Activated CD8-positive, alpha-beta memory T cell treated with anti-CD3 and anti-CD28 coated beads for 36 hours (primary cell): Measurements from ENCODE around the gene RSPH3. TPM values are rescaled to one million over a fixed set of nuclear protein-coding genes. Genes with fewer than 3 reads are reported as not detected.
"Not testable (repeated sequence)": the region's sequence is repeated elsewhere in the genome, so short reads cannot be mapped to it uniquely, and the experiment has no call there.

Experiments
- CTCF ChIA-PET: fragments of 350-600 bp; sonication (Branson Sonifier 250); formaldehyde crosslinking; loops from one replicate; lab custom pipeline; 2021; ENCODE audit warnings: antibody characterized with exemption; lab: Charles Lee
- POLR2A ChIA-PET: fragments of 350-600 bp; sonication (Branson Sonifier 250); formaldehyde crosslinking; loops from one replicate; lab custom pipeline; 2021; ENCODE audit warnings: antibody characterized with exemption; lab: Charles Lee
- total RNA-seq, 2 experiments: library from RNA; stranded (reverse); gene quantifications; one replicate each; pipeline ENCODE4 v1.2.3, GENCODE V29; 2021

RSPH3 gene
- total RNA-seq, 2 experiments from 2014 or later = 4.2 to 4.5 TPM

DNA sequence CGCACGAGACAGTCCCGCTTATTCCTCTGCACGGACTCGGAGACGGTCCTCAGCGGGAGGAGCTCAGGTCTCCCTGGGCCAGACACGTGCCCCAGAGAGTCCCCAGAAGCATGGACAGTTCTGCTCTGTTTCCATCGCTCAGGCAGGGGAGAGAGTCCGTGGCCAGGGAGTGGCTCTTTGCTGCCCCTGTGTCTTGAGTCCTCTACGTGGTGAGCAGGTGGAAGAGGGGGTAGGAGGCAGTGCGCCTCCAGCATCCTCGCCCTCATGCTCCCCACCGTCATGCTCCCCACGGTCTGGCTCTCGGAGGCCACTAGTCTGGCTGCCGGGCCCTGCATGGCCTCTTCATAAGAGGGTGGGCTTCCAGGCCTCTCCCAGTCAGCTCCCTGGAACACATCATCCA lies 35.9 kb upstream of the RSPH3 start:
- ChIA-PET POLR2A (interaction anchor here (0.6 to 1.8 kb wide), 4 partner anchors 18 to 746 kb away, joined by 3 to 6 read pairs (median 3); no protein-coding TSS in a partner anchor), CTCF (interaction anchor here (0.8 to 1.6 kb wide), 4 partner anchors 58 to 99 kb away, joined by 3 to 6 read pairs (median 3); no protein-coding TSS in a partner anchor)

DNA sequence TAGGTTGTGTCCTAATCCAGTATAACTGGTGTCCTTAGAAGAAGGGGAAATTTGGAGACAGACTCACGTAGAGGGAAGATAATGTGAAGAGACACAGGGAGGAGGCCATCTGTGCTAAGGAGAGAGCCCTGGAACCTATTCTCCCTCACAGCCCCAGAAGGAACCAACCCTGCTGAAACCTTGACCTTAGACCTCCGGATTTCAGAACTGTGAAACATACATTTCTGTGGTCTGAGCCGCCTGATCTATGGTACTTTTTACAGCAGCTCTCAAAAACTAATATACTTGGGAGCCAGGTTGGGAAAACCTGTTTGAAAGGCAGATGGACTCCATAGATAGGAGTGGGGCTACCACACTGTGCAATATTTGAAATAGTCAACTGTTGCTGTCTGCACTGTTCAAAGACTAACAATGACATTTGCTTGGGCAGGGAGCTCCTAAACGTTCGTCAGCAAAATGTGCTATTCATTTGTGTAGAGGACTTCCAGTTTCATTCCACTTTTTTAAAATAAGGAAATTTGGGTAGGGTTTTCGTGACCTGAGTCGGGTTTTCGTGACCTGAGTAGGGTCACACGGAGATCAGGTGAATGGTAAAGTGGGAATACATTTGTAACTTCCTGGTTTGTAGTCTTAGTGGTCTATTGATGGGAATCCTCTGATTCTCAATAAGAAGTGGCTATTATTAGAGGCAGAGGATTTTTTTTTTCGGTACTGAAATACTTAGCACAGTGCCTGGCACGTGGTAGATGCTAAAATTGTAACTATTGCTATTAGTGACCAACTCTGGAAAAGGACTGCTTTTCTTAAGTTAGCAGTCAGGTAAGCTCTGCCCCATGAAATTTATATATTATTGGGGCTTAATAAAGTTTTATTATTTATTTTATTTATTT lies 33.4 kb upstream of the RSPH3 start:
- ChIA-PET CTCF (interaction anchor here (0.8 to 2.6 kb wide), 7 partner anchors 12 to 76 kb away, joined by 3 to 8 read pairs (median 3); no protein-coding TSS in a partner anchor), POLR2A (interaction anchor here (0.6 to 1.6 kb wide), 2 partner anchors 16 to 65 kb away, joined by 3 to 5 read pairs; no protein-coding TSS in a partner anchor)

DNA sequence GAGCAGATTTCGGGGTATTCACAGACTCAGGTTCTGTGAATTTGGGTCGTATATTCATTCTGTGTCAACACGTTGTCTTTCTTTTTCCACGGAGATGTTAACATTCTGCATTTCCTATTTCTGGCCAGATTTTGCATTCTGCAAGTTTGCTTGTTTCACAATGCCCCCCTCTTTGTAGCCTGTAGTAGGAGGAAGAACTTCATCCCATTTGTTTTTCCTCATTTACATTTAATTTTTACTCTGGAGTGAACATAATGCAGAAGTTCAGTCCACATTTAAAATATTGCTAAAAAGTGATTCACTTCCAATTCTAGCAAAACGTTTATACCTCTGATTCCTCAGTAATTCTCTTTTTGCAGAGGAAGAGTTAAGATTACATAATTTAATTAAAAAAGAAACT lies 31.8 kb upstream of the RSPH3 start:
- ChIA-PET CTCF (interaction anchor here (1.0 to 2.6 kb wide), 3 partner anchors 14 to 78 kb away, joined by 3 to 8 read pairs (median 3); no protein-coding TSS in a partner anchor), POLR2A (no interaction called here)

DNA sequence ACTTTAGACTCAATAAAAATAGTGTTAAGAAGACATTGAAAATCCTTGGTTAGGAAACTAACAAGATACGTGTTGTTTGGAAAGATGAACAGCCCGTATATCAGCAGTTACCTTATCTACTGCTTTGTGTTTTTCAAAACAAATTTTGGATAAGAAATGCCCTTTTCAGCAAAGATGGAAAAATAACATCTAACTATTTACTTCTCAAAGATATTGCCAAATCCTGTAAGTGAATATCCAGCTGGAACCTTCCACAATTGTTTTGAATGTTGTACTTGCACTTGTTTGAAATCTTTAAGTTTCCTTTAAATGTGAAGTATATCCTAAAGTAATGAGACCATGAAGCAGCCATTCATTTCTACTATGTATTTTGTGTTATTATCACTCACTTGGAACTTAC lies 30.2 kb upstream of the RSPH3 start:
- ChIA-PET CTCF (no interaction called here), POLR2A (no interaction called here)

DNA sequence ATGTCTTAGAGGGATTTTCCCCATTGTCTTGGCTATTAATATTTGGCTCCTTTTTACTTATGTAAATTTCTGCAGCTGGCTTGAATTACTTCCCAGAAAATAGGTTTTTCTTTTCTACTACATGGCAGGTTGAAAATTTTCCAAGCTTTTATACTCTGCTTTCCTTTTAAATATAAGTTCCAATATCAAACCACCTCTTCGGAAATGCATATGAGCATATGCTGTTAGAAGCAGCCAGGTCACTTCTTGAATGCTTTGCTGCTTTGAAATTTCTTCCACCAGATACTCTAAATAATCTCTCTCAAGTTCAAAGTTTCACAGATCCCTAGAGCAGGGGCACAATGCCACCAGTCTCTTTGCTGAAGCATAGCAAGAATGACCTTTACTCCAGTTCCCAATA lies 25.2 kb upstream of the RSPH3 start:
- CTCF ChIA-PET, POLR2A ChIA-PET: not testable (repeated sequence)

DNA sequence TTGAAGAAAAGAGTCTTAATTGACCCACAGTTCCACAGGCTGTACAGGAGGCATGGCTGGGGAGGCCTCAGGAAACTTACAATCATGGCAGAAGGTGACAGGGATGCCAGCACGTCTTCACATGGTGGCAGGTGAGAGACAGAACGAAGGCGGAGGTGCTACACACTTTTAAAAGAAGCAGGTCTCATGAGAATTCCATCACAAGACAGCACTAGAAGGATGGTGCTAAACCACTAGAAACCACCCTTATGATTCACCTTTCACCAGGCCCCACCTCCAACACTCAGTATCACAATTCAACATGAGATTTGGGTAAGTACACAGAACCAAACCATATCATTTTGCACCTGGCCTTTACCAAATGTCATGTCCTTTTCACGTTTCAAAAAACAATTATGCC lies 23.9 kb upstream of the RSPH3 start:
- POLR2A ChIA-PET = no interaction called here
- CTCF ChIA-PET = no interaction called here

DNA sequence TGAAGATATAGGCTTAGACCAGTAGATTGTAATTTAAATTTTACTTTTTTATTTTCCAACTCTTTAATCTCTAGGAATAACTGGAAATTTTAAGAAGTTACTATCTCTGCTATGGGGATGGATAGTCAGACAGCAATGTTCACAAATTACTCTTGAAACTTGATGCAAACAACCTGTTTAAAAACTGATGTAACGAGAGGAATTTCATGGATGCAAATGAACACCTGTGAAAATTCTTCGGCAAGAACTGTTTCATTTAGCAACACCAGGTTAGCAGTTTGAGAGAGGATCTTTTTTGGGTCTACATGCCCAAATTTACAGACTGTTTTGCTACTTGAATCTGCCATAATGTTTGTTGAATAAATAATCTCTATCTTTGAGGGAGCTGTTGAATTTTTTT lies 20.0 kb upstream of the RSPH3 start:
- POLR2A ChIA-PET = no interaction called here
- CTCF ChIA-PET = interaction anchor here (1.6 to 3.2 kb wide), 3 partner anchors 19 to 114 kb away, joined by 5 to 17 read pairs (median 10); no protein-coding TSS in a partner anchor

DNA sequence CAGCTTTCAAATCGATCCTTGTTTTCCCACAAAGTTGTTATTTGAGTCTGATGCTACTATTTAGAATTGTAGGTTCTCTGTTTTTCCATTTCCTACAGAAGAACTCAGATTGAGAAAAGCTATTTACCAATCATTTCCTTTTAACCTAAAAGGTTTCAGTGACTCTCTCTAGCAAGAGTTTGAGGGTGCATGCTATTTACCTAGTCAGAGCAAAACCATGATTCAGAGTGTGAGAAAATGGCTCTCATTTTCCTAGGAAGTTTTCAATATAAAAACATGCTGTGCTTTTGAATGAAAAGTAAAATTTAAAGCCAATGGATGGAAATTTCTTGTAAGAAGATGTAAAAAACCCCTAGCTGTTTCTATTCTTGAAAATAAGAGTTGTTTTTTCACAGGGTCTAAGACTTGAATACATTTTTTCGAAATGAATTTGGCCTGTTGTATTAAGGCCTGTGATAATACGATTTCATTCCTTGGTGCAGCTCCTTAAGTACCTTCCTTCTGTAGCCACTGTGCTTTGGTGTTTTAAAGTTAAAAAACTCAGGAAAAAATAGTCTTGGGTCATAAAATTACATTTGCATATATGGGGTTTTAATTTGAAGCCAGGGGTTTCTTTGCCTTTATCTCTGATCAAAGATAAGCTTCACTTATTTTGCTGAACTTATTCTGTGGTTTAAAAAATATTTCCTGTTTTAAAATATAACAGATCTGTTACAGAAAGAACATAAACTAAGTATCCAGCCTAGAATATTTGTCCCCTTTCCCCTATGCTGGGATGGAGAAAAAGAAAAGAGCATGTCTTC lies 18.0 kb upstream of the RSPH3 start:
- CTCF ChIA-PET = interaction anchor here (0.7 to 3.2 kb wide), 13 partner anchors 9 to 117 kb away, joined by 3 to 17 read pairs (median 3); partner anchors contain the start of gene TAGAP
- POLR2A ChIA-PET = interaction anchor here (0.7 to 1.9 kb wide), 6 partner anchors 16 to 26 kb away, joined by 3 to 13 read pairs (median 4); no protein-coding TSS in a partner anchor

DNA sequence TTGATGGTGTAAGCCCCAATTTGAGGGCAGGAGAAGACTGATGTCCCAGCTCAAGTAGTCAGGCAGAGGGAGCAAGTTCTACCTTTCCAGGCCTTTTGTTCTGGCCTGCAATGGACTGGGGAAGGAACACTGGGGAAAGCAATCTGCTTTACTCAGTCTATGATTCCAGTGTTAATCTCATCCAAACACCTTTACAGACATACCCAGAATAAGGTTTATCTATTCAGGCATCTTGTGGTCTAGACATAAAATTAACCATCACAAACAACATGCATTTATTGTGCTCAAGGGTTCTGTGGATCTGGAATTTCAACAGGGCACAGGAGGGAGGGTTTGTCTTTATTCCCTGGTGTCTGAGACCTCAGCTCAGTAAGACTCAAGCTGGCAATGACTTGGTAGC lies 14.4 kb upstream of the RSPH3 start:
- ChIA-PET CTCF (interaction anchor here (1.5 to 1.9 kb wide), 2 partner anchors 90 to 96 kb away, joined by 5 to 9 read pairs; no protein-coding TSS in a partner anchor), POLR2A (no interaction called here)

DNA sequence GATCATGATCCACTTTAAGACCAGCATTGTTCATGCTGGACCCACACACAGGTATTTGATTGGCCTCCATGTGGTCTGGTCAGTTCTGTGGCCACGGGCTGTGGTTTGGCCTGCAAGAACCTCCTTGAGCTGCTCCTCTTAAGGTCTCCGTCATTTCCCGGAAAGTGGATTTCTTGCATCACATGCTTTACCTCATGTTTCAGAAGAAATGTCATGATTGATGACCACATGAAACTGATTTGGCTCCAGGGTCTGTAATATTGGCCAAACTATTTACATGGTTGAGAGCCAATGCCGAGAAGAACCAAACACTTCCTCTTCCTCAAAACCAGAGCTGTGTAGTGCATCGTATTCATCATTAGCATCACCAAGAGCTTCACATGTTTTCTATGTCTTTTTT lies 13.2 kb upstream of the RSPH3 start:
- ChIA-PET CTCF (interaction anchor here (0.7 to 1.9 kb wide), 8 partner anchors 13 to 364 kb away, joined by 3 to 9 read pairs (median 4); partner anchors contain the start of gene RSPH3), POLR2A (interaction anchor here (0.6 to 0.7 kb wide), 3 partner anchors 25 to 320 kb away, joined by 4 to 6 read pairs (median 6); no protein-coding TSS in a partner anchor)

DNA sequence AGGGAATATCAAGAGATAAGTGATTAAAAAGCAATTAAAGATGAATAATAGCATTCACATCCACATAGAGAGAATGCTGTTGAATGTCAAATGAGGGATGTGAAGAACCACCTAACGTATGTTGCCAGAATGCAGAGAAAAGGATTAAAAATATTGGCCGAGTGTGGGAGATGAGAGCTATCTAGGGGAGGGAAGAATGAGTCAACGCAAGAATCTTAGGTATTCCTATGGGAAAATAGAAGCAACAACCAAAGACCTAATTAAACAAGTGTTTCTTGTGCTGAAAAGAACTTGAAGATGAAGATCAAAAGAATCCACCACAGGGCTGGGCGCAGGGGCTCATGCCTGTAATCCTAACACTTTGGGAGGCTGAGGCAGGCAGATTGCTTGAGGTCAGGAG lies 12.2 kb upstream of the RSPH3 start:
- POLR2A ChIA-PET = no interaction called here

DNA sequence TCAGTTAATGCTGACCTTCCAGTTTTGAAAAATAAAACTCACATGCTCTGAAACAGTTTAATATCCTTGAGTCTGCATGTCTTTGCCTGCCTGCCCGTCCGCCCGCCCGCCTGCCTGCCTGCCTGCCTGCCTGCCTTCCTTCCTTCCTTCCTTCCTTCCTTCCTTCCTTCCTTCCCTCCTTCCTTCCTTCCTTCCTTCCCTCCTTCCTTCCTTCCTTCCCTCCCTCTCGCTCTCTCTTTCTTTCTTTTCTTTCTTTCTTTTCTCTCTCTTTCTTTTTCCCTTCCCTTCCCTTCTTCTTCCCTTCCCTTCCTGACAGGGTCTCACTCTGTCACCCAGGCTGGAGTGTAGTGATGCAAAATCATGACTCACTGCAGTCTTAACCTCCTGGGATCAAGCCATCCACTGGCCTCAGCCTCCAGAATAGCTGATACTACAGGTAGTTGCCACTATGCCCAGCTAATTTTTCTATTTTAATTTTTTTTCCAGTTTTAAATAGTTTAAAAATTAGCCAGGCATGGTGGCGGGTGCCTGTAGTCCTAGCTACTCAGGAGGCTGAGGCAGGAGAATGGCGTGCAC lies 10.1 kb upstream of the RSPH3 start:
- ChIA-PET CTCF (interaction anchor here (0.6 to 4.7 kb wide), 6 partner anchors 30 to 124 kb away, joined by 3 to 47 read pairs (median 6); no protein-coding TSS in a partner anchor), POLR2A (interaction anchor here (0.9 to 1.4 kb wide), 2 partner anchors 55 to 85 kb away, joined by 3 to 4 read pairs; no protein-coding TSS in a partner anchor)

More for the DNA sequence above, 12.2 kb upstream of the RSPH3 start:
- CTCF ChIA-PET = interaction anchor here (4.7 kb wide), 1 partner anchor 94 kb away, joined by 47 read pairs; no protein-coding TSS in a partner anchor

DNA sequence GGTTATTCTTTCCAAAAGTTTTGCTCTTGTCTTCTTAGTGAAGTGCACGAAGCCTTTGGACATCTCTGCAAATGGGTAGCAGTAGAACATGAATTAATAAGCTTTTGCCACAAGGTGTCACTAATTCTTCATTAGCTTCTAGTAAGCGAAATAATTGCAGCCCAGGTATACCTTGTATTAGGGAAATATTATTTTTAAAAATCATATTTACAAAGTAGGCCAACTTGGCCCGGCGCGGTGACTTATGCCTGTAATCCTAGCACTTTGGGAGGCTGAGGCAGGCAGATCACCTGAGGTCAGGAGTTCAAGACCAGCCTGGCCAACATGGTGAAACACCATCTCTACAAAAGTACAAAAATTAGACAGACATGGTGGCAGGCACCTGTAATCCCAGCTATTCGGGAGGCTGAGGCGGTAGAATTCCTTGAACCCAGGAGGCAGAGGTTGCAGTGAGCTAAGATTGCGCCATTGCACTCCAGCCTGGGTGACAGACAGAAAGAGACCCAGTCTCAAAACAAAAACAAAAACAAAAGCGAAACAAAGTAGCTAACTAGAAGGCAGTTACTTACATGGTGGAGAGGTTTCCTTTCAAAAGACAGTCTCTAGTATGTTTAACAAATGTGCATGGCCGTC lies 8.8 kb upstream of the RSPH3 start:
- CTCF ChIA-PET = interaction anchor here (0.6 to 4.7 kb wide), 25 partner anchors 9 to 140 kb away, joined by 3 to 47 read pairs (median 4); partner anchors contain the start of gene RSPH3
- POLR2A ChIA-PET = interaction anchor here (0.6 to 1.4 kb wide), 4 partner anchors 36 to 101 kb away, joined by 3 read pairs; partner anchors contain the start of gene TAGAP

DNA sequence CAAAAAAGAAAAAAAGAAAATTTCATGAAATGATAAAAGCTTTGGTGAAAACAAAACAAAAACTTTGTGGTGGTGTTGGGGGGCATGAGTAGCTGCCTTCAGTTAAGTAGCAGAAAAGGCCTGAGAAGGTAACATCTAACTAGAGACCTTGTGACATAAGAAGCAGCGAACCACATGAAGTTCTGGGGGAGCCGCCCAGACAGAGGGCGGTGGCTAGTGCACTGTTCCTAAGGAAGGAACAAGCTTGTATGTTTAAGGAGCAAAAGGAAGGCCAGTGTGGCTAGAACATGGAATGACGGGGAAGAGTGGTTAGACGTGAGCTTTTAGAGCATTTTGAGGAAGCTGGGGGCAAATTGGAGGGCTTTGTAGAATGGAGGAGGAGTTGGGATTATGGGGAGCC lies 7.5 kb upstream of the RSPH3 start:
- POLR2A ChIA-PET = no interaction called here
- CTCF ChIA-PET = interaction anchor here (0.8 to 3.2 kb wide), 6 partner anchors 10 to 132 kb away, joined by 3 to 38 read pairs (median 8); no protein-coding TSS in a partner anchor

DNA sequence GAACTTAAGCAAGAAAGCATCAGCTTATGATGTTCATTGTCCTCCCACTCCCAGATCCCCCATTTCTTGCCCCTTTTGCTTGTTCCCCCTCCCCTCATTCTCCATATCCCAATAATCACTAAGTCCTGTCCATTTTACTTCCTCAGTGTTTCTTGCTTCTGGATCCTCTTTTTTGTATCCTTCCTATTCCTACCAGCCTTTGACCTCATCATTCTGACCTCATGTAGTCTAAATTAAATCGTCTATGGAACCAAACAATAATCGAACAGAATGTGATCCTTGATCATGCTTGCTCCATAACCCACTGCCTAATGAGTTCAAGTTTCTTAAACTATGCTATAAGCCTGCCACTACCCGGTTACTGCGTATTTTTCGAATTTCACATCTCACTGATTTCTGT lies 5.4 kb upstream of the RSPH3 start:
- ChIA-PET CTCF (interaction anchor here (1.4 to 1.8 kb wide), 2 partner anchors 98 to 129 kb away, joined by 4 to 5 read pairs; no protein-coding TSS in a partner anchor), POLR2A (no interaction called here)

DNA sequence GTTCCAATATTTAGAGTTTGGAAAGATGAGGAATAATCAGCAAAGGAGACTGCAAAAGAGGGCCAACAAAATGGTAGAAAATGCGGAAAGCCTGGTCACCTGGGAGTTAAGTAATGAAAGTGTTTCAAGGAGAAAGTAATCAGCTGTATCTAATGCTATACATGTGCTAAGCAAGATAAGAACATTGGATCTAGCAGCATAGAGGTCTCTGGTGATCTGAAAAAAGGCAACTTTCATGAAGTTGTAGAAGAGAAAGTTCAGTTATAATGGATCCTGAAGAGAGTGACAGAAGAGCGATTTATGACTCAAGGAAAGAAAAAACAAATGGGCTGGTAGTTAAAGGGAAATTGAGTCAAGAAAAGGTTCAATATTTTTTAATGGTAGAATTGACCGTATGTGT lies 4.6 kb upstream of the RSPH3 start:
- POLR2A ChIA-PET = no interaction called here
- CTCF ChIA-PET = interaction anchor here (1.4 to 3.4 kb wide), 3 partner anchors 99 to 130 kb away, joined by 4 to 9 read pairs (median 5); no protein-coding TSS in a partner anchor

DNA sequence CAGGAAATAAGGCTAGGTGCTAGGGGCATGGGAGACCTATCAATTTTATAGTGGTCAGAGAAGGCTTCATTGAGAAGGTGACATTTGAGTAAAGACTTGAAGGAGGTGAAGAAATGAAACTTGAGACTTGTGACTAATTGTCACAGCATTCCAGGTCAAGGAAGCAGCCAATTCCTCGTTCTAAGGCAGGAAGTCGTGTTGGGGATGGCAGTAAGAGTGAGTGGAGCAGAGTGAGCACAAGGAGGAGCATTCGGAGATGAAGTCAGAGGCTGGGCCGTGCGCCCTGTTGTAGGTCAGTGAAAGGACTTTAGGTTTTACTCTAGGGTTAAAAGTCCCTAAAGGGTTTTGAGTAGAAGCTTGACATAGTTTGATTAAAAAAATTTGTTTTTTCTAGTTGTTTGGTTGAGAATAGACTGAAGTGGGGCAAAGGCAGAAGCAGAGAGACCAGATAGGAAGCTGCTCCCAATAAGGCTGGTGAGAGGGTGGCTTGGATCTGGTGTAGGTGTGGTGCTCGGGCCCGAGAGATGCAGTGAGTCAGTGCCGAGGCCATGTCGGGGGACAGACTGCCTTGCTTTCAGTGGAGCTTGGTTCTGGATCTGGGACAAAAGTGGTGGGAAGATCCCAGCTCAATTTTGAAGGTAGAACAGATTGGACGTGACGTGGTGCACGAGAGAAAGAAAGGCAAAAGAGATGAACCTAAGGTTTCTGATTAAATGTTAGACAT lies 2.6 kb upstream of the RSPH3 start:
- CTCF ChIA-PET = interaction anchor here (1.6 to 3.4 kb wide), 2 partner anchors 101 to 108 kb away, joined by 6 to 9 read pairs; no protein-coding TSS in a partner anchor

More for the DNA sequence above, 2.6 kb upstream of the RSPH3 start:
- POLR2A ChIA-PET = interaction anchor here (0.6 kb wide), 1 partner anchor 79 kb away, joined by 6 read pairs; no protein-coding TSS in a partner anchor
